ENCODE results near the gene EEPD1.

EEPD1 gene

DNA sequence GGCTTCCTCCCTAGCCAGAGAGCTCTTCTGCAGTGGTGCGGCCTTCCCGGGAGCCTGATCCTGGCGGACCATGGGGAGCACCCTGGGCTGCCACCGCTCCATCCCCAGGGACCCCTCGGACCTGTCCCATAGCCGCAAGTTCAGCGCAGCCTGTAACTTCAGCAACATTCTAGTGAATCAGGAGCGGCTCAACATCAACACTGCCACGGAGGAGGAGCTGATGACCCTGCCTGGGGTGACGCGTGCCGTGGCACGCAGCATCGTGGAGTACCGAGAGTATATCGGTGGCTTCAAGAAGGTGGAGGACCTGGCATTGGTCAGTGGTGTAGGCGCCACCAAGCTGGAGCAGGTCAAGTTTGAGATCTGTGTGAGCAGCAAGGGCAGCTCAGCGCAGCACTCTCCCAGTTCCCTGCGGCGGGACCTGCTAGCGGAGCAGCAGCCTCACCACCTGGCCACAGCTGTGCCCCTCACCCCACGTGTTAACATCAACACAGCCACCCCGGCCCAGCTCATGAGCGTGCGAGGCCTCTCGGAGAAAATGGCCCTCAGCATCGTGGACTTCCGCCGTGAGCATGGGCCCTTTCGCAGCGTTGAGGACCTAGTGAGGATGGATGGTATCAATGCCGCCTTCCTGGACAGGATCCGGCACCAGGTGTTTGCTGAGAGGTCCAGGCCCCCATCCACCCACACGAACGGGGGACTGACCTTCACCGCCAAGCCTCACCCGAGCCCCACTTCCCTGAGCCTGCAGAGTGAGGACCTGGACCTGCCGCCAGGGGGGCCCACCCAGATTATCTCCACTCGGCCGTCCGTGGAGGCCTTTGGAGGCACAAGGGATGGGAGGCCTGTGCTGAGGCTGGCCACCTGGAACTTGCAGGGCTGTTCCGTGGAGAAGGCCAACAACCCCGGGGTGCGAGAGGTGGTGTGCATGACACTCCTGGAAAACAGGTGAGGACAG, 1.5 kb downstream of the EEPD1 start:
- ChIA-PET POLR2A (no interaction called here), CTCF (interaction anchor here (1.5 kb wide), 1 partner anchor 26 kb away, joined by 4 read pairs; no protein-coding TSS in a partner anchor)
- H3K4me3 ChIP-seq (ENCODE audit: low read depth, low read length) = no peak overlapping the region
- no peaks in the 10 kb centered on the region for H3K9me3 ChIP-seq (ENCODE audit: control insufficient read depth, insufficient read depth, low read depth, low read length)
- TF ChIP-seq SCRT2 (tag by site-specific recombination; IDR thresholded peaks at IDR 0.05) = no peak
- TF ChIP-seq, protein P1, sequence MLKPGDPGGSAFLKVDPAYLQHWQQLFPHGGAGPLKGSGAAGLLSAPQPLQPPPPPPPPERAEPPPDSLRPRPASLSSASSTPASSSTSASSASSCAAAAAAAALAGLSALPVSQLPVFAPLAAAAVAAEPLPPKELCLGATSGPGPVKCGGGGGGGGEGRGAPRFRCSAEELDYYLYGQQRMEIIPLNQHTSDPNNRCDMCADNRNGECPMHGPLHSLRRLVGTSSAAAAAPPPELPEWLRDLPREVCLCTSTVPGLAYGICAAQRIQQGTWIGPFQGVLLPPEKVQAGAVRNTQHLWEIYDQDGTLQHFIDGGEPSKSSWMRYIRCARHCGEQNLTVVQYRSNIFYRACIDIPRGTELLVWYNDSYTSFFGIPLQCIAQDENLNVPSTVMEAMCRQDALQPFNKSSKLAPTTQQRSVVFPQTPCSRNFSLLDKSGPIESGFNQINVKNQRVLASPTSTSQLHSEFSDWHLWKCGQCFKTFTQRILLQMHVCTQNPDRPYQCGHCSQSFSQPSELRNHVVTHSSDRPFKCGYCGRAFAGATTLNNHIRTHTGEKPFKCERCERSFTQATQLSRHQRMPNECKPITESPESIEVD (tag by site-specific recombination; IDR thresholded peaks at IDR 0.05) = no peak
- TF ChIP-seq ZNF10 (tag by site-specific recombination; IDR thresholded peaks at IDR 0.05) = no peak
- TF ChIP-seq, protein P2, sequence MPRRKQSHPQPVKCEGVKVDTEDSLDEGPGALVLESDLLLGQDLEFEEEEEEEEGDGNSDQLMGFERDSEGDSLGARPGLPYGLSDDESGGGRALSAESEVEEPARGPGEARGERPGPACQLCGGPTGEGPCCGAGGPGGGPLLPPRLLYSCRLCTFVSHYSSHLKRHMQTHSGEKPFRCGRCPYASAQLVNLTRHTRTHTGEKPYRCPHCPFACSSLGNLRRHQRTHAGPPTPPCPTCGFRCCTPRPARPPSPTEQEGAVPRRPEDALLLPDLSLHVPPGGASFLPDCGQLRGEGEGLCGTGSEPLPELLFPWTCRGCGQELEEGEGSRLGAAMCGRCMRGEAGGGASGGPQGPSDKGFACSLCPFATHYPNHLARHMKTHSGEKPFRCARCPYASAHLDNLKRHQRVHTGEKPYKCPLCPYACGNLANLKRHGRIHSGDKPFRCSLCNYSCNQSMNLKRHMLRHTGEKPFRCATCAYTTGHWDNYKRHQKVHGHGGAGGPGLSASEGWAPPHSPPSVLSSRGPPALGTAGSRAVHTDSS (tag by site-specific recombination; IDR thresholded peaks at IDR 0.05) = no peak
- no peak for TF ChIP-seq ZFP41 (tag by site-specific recombination; IDR thresholded peaks at IDR 0.05; ENCODE audit: borderline replicate concordance)
- no peak for TF ChIP-seq ZNF335 (tag by site-specific recombination; conservative IDR thresholded peaks at IDR 0.05)
- no peak for TF ChIP-seq ZNF302 (tag by site-specific recombination; IDR thresholded peaks at IDR 0.05; ENCODE audit: low read depth)
- no peak for TF ChIP-seq ZBTB20 (tag by site-specific recombination; IDR thresholded peaks at IDR 0.05)
- TF ChIP-seq, protein P3, sequence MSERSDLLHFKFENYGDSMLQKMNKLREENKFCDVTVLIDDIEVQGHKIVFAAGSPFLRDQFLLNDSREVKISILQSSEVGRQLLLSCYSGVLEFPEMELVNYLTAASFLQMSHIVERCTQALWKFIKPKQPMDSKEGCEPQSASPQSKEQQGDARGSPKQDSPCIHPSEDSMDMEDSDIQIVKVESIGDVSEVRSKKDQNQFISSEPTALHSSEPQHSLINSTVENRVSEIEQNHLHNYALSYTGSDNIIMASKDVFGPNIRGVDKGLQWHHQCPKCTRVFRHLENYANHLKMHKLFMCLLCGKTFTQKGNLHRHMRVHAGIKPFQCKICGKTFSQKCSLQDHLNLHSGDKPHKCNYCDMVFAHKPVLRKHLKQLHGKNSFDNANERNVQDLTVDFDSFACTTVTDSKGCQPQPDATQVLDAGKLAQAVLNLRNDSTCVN (tag by site-specific recombination; optimal IDR thresholded peaks at IDR 0.05) = no peak
- TF ChIP-seq ZNF830 (tag by site-specific recombination; IDR thresholded peaks at IDR 0.05; ENCODE audit: low read depth) = no peak
- no peak for TF ChIP-seq GLIS2 (tag by site-specific recombination; IDR thresholded peaks at IDR 0.05)
- TF ChIP-seq ZNF677 (tag by site-specific recombination; IDR thresholded peaks at IDR 0.05) = no peak
- TF ChIP-seq, protein P4, sequence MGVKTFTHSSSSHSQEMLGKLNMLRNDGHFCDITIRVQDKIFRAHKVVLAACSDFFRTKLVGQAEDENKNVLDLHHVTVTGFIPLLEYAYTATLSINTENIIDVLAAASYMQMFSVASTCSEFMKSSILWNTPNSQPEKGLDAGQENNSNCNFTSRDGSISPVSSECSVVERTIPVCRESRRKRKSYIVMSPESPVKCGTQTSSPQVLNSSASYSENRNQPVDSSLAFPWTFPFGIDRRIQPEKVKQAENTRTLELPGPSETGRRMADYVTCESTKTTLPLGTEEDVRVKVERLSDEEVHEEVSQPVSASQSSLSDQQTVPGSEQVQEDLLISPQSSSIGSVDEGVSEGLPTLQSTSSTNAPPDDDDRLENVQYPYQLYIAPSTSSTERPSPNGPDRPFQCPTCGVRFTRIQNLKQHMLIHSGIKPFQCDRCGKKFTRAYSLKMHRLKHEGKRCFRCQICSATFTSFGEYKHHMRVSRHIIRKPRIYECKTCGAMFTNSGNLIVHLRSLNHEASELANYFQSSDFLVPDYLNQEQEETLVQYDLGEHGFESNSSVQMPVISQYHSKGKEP (tag by site-specific recombination; IDR thresholded peaks at IDR 0.05) = no peak
- TF ChIP-seq WT1 (tag by site-specific recombination; IDR thresholded peaks at IDR 0.05) = no peak
- no peak for TF ChIP-seq ZNF530 (tag by site-specific recombination; IDR thresholded peaks at IDR 0.05; ENCODE audit: low read depth)
- TF ChIP-seq SCRT1 (tag by site-specific recombination; IDR thresholded peaks at IDR 0.05; ENCODE audit: borderline replicate concordance) = no peak
- TF ChIP-seq, protein P5, sequence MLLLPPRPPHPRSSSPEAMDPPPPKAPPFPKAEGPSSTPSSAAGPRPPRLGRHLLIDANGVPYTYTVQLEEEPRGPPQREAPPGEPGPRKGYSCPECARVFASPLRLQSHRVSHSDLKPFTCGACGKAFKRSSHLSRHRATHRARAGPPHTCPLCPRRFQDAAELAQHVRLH (tag by site-specific recombination; IDR thresholded peaks at IDR 0.05) = no peak
- no peak for TF ChIP-seq ZNF571 (tag by site-specific recombination; IDR thresholded peaks at IDR 0.05)
- no peak for TF ChIP-seq ZNF354C (tag by site-specific recombination; IDR thresholded peaks at IDR 0.05; ENCODE audit: borderline replicate concordance, low read depth)
- no peaks in the 10 kb centered on the region for H3K36me3 ChIP-seq (ENCODE audit: control insufficient read depth in 2 of 2, insufficient read depth in 1 of 2, low read length in 2 of 2)
- H3K4me1 ChIP-seq (ENCODE audit: control insufficient read depth, insufficient read depth, low read length) = no peaks in the 10 kb centered on the region; the same call in 1 of the 2 replicates
- no peak overlapping the region for H3K27ac ChIP-seq (ENCODE audit: extremely low read depth, low read depth, low read length)
